Osteocyte (in vitro differentiated cells): Measurements from ENCODE around the gene OLFML1. TPM values are rescaled to one million over a fixed set of nuclear protein-coding genes. Genes with fewer than 3 reads are reported as not detected.

ENCODE experiments used
- DNase-seq: peaks from one replicate; pipeline ENCODE4 v3.0.0; 2021; ENCODE audit warnings: mixed read lengths; ENCODE audit not compliant: unreplicated experiment; ENCODE audit errors: extremely low spot score
- H3K27ac Mint-ChIP-seq: one replicate; pipeline ENCODE4 v1.8.0; 2021; ENCODE audit warnings: mild to moderate bottlenecking, mixed read lengths; ENCODE audit not compliant: unreplicated experiment
- H3K27me3 Mint-ChIP-seq: one replicate; pipeline ENCODE4 v1.8.0; 2021; ENCODE audit warnings: mixed read lengths; ENCODE audit not compliant: unreplicated experiment
- H3K36me3 Mint-ChIP-seq: one replicate; pipeline ENCODE4 v1.8.0; 2021; ENCODE audit warnings: mixed read lengths; ENCODE audit not compliant: unreplicated experiment
- H3K4me1 Mint-ChIP-seq: one replicate; pipeline ENCODE4 v1.8.0; 2021; ENCODE audit warnings: mixed read lengths; ENCODE audit not compliant: unreplicated experiment
- H3K4me3 Mint-ChIP-seq: one replicate; pipeline ENCODE4 v1.8.0; 2021; ENCODE audit warnings: mild to moderate bottlenecking, moderate library complexity, mixed read lengths; ENCODE audit not compliant: unreplicated experiment
- H3K9me3 Mint-ChIP-seq: one replicate; pipeline ENCODE4 v1.8.0; 2021; ENCODE audit warnings: mixed read lengths; ENCODE audit not compliant: unreplicated experiment
- total RNA-seq: library from RNA; stranded (reverse); gene quantifications from 2 replicates; pipeline ENCODE4 v1.2.1, GENCODE V29; 2021
- TF ChIP-seq, protein P1 (sequence below): fragments of 200-600 bp; sonication (generic); IDR thresholded peaks from 2 replicates; pipeline ENCODE4 v1.5.0; 2021; ENCODE audit warnings: antibody characterized with exemption, mild to moderate bottlenecking, moderate library complexity

OLFML1 gene
- total RNA-seq, 1 donor from 2014 or later, result 59.7 TPM

DNA sequence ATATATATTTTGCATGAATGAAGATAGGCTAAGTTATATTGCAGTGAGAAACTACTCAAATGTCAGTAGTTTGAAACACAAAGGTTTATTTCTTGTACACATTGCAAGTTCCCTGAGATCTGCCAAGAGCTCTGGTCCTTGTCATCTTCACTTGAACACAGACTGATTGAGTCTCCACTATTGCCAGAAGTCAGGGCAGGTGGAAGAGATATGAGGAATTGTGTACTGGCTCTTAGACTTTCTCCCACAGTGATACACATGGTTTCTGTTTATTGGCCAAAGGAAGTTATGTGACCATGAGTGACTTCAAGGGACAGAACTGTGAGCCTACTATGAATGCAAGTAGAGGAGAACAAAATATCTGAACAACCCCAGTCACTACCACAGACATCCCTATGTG lies 72.7 kb downstream of the OLFML1 start:
- no peak overlapping the region for H3K27ac Mint-ChIP-seq
- TF ChIP-seq, protein P1, sequence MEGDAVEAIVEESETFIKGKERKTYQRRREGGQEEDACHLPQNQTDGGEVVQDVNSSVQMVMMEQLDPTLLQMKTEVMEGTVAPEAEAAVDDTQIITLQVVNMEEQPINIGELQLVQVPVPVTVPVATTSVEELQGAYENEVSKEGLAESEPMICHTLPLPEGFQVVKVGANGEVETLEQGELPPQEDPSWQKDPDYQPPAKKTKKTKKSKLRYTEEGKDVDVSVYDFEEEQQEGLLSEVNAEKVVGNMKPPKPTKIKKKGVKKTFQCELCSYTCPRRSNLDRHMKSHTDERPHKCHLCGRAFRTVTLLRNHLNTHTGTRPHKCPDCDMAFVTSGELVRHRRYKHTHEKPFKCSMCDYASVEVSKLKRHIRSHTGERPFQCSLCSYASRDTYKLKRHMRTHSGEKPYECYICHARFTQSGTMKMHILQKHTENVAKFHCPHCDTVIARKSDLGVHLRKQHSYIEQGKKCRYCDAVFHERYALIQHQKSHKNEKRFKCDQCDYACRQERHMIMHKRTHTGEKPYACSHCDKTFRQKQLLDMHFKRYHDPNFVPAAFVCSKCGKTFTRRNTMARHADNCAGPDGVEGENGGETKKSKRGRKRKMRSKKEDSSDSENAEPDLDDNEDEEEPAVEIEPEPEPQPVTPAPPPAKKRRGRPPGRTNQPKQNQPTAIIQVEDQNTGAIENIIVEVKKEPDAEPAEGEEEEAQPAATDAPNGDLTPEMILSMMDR, result no peak
- H3K4me1 Mint-ChIP-seq, result peaks cover 19% of the 10 kb centered on the region
- peaks cover 3% of the 10 kb centered on the region for H3K36me3 Mint-ChIP-seq
- H3K9me3 Mint-ChIP-seq, result peaks cover 7% of the 10 kb centered on the region
- H3K27me3 Mint-ChIP-seq, result no peaks in the 10 kb centered on the region
- no peak for DNase-seq
- H3K4me3 Mint-ChIP-seq, result no peak overlapping the region

DNA sequence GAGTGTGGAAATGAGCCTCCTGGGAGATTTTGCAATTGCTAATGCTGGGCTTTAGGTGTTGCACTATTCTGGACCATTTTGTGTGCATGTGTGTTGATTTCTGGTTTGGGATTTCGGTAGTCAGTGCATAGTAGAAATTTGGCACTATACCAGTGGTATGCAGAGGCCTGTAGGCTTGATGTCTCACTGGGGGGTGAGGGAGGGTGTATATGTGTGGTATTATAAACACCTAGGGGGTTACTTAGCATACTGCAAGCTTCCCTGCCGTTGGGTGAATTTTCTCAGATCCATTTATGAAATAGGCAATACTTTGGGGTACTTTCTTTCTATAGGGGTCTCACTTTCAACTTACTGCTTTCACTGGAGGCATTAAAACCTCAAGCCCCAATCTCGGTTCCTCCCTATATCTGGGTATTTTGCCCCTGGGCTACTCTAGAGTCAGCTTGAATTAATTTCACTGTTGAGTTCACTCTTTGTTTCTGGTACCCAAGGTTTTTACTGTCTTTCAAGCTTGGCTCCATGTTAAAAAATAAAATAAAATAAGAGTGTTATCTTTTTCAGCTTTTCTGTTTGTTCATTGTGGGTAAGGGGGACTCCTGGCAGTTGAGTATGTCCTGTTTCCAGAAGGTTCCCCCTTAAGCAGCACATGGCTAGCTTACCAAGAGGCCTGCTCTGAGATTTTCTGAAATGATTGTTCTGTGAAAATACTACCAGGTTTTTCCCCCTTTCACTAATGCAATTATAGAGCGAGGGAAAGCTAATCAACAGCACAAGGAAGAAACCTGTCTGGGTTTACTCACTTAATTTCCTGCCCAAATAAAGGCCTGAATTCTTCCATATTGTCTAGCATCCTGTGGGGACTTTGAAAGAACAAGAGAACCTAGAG lies 74.3 kb downstream of the OLFML1 start:
- TF ChIP-seq, protein P1, result no peak
- peaks cover 7% of the 10 kb centered on the region for H3K9me3 Mint-ChIP-seq
- DNase-seq, result no peak
- H3K27ac Mint-ChIP-seq, result no peak overlapping the region
- H3K4me3 Mint-ChIP-seq, result no peak overlapping the region
- H3K4me1 Mint-ChIP-seq, result peaks cover 27% of the 10 kb centered on the region
- no peaks in the 10 kb centered on the region for H3K27me3 Mint-ChIP-seq
- peaks cover 3% of the 10 kb centered on the region for H3K36me3 Mint-ChIP-seq

Other genes starting within 250 kb of the OLFML1 start
- 0.40 and 0.63 TPM in 2 replicates for gene SYT9, start 233.6 kb upstream of the OLFML1 start, total RNA-seq
- gene PPFIBP2, start 28.5 kb downstream of the OLFML1 start, total RNA-seq, result 72.6 and 74.1 TPM in 2 replicates
- 5.7 and 7.9 TPM in 2 replicates for gene CYB5R2, start 188.0 kb downstream of the OLFML1 start, total RNA-seq
- not detected in 2 replicates for gene OVCH2, start 221.0 kb downstream of the OLFML1 start, total RNA-seq